B cell (primary cell): ENCODE data around the gene MSH3.

Experiments used
- EZH2 ChIP-seq: IDR thresholded peaks from 2 replicates; pipeline ENCODE4 v1.6.1; 2012; ENCODE audit warnings: borderline replicate concordance, low read depth, mild to moderate bottlenecking, moderate library complexity, low read length; ENCODE audit not compliant: insufficient read depth, poor library complexity, severe bottlenecking
- TF ChIP-seq, protein P1 (sequence below): fragments of 200-600 bp; IDR thresholded peaks from one replicate; pipeline ENCODE4 v1.8.0; 2022; ENCODE audit warnings: antibody characterized with exemption, mild to moderate bottlenecking

DNA sequence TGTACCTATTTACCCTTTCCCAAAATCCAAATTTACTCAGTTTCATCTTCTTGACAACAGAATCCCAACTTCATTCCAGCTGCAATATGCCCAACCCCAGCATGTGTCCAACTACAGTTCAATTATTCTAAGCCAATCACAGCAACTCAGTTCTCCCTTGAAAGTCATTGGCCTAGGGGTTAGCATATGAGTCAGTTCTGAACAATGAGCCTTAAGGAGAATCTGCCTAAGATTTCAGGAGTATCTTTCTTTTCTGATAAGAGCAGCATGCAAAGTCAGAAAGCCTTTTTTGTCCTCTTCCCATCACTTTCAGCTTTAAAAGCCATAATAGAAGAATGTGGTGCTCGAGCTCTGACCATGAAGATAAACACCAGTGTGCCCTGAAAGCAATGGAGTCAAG, 261.3 kb downstream of the MSH3 start:
- TF ChIP-seq, protein P1, sequence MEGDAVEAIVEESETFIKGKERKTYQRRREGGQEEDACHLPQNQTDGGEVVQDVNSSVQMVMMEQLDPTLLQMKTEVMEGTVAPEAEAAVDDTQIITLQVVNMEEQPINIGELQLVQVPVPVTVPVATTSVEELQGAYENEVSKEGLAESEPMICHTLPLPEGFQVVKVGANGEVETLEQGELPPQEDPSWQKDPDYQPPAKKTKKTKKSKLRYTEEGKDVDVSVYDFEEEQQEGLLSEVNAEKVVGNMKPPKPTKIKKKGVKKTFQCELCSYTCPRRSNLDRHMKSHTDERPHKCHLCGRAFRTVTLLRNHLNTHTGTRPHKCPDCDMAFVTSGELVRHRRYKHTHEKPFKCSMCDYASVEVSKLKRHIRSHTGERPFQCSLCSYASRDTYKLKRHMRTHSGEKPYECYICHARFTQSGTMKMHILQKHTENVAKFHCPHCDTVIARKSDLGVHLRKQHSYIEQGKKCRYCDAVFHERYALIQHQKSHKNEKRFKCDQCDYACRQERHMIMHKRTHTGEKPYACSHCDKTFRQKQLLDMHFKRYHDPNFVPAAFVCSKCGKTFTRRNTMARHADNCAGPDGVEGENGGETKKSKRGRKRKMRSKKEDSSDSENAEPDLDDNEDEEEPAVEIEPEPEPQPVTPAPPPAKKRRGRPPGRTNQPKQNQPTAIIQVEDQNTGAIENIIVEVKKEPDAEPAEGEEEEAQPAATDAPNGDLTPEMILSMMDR: no peak
- no peak for TF ChIP-seq EZH2
